Stimulated activated effector memory CD8-positive, alpha-beta T cell treated with anti-CD3 and anti-CD28 coated beads, Interleukin-12 subunit alpha, Interleukin-12 subunit beta, amount 100 ng/mL, for 72 hours (primary cell): Measurements from ENCODE around the gene GUCA1A.

Source experiments
- ATAC-seq: fragments of 150-1000 bp; cut with Tn5 transposase; 2 replicates; pipeline ENCODE4 v1.10.0; 2021
- DNase-seq, 2 donors: peaks; one replicate each; pipeline ENCODE4 v3.0.0; 2021 to 2022; ENCODE audit warnings: low spot score in 2 of 2
- H3K27ac Mint-ChIP-seq: one replicate; pipeline ENCODE4 v1.8.0; 2022; ENCODE audit warnings: mild to moderate bottlenecking, mixed read lengths
- H3K36me3 Mint-ChIP-seq: one replicate; pipeline ENCODE4 v1.8.0; 2022; ENCODE audit warnings: mild to moderate bottlenecking, mixed read lengths
- H3K4me1 Mint-ChIP-seq: one replicate; pipeline ENCODE4 v1.8.0; 2022; ENCODE audit warnings: mixed read lengths
- H3K4me3 Mint-ChIP-seq: one replicate; pipeline ENCODE4 v1.8.0; 2022; ENCODE audit warnings: mild to moderate bottlenecking, mixed read lengths
- H3K9me3 Mint-ChIP-seq: one replicate; pipeline ENCODE4 v1.8.0; 2022; ENCODE audit warnings: mixed read lengths

The GUCA1A gene

DNA sequence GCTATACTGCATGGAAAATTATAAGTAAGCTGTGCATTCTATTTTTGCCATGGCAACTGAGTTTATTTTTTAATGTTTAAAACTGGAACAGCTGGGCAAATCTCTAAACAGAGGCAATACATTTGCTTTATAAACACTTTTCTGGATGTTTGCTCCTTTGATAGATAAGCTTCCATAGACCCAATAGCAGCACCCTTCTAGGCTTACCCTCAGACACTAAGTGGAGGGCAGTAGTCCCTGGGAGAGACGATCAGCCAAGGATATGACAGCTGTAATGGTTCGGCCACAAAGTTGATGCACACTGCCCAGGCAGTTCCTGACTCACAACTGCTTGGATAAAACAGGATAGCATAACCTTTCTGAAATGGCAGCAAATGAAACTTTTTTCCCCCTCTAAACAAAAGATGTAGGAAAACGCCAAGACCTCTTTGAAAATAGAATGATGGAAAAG is 53.0 kb downstream of the GUCA1A start:
- DNase-seq, result no peak
- ATAC-seq, result no peak
- H3K4me3 Mint-ChIP-seq, result no peak overlapping the region
- H3K27ac Mint-ChIP-seq, result no peak overlapping the region
- peaks cover 8% of the 10 kb centered on the region for H3K4me1 Mint-ChIP-seq
- peaks cover 35% of the 10 kb centered on the region for H3K36me3 Mint-ChIP-seq
- H3K9me3 Mint-ChIP-seq, result no peaks in the 10 kb centered on the region

GRCh38 chr6:42226645-42227143 is 53.5 kb downstream of the GUCA1A start:
- H3K4me1 Mint-ChIP-seq, result peaks cover 7% of the 10 kb centered on the region
- H3K27ac Mint-ChIP-seq, result no peak overlapping the region
- H3K4me3 Mint-ChIP-seq, result no peak overlapping the region
- ATAC-seq (no peak), DNase-seq (no peak)
- H3K9me3 Mint-ChIP-seq, result no peaks in the 10 kb centered on the region
- H3K36me3 Mint-ChIP-seq, result peaks cover 38% of the 10 kb centered on the region

DNA sequence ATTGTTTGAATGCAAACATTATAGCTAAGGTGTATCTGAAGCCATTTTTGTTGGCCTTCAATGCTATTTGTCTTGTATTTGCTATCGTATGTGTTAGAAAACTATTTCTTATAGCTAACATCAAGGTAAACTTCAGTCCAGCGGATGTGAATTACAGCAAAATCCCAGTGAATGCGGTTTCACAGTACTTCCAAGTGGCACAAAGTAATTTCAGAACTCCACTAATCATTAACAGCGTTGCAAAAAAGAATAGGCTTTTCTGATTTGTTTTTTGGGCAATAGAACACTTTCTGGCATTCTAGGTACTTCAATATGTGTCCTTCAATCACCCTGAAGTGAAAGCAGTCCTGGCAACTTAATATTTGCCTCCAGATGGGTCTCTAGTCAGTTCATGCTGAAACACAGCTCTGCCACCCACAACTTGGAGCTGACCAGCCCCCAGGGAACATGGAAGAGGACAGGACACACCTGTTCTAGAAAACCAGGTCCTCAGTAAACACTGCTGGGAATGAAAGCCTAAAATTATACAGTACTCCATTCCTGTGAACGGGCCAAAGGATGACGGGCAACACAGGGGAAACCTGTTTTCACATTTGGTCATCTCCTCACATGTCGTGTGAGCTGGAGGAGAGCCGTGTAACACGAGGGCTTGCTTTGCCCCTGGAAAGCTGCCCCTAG is 54.1 kb downstream of the GUCA1A start:
- ATAC-seq (no peak), DNase-seq (no peak)
- H3K27ac Mint-ChIP-seq, result no peak overlapping the region
- peaks cover 7% of the 10 kb centered on the region for H3K4me1 Mint-ChIP-seq
- no peaks in the 10 kb centered on the region for H3K9me3 Mint-ChIP-seq
- H3K36me3 Mint-ChIP-seq, result peaks cover 44% of the 10 kb centered on the region
- no peak overlapping the region for H3K4me3 Mint-ChIP-seq

- Mint-ChIP-seq H3K4me3 (no peak overlapping the region), H3K36me3 (peaks cover 51% of the 10 kb centered on the region), H3K27ac (peak overlapping the region; percentile 81), H3K4me1 (peaks cover 7% of the 10 kb centered on the region), H3K9me3 (no peaks in the 10 kb centered on the region)
- DNase-seq, result no peak
- ATAC-seq, result no peak
These were observed 55.1 kb downstream of the GUCA1A start for GRCh38 chr6:42228305-42228704.
